RCC 7860 (cell line): ENCODE results near the gene DNAH9.

ENCODE experiments used
- DNase-seq: peaks from one replicate; pipeline ENCODE4 v3.0.0-alpha.2; 2015; ENCODE audit warnings: low spot score
- FAIRE-seq: peaks from 2 replicates; lab custom pipeline; 2012; peaks lifted over from hg19 to GRCh38; lab: Jason Lieb, UNC

The DNAH9 gene

GRCh38 chr17:11651089-11651488, 52.8 kb downstream of the DNAH9 start:
- no peak for DNase-seq
- FAIRE-seq, result no peak

- DNase-seq (no peak), FAIRE-seq (no peak)
Observed at GRCh38 chr17:11668618-11669017, 70.3 kb downstream of the DNAH9 start.

GRCh38 chr17:11671126-11671525, 72.9 kb downstream of the DNAH9 start:
- FAIRE-seq (no peak), DNase-seq (no peak)

- FAIRE-seq (no peak), DNase-seq (no peak)
Observed at GRCh38 chr17:11682646-11683045, 84.4 kb downstream of the DNAH9 start.

- DNase-seq (no peak), FAIRE-seq (no peak)
Observed at GRCh38 chr17:11690681-11691080, 92.4 kb downstream of the DNAH9 start.

- FAIRE-seq, result no peak
Observed at GRCh38 chr17:11692688-11693087, 94.4 kb downstream of the DNAH9 start.

GRCh38 chr17:11693284-11693683, 95.0 kb downstream of the DNAH9 start:
- FAIRE-seq (no peak), DNase-seq (no peak)

More at GRCh38 chr17:11692688-11693087, 94.4 kb downstream of the DNAH9 start:
- no peak for DNase-seq

- FAIRE-seq, result no peak
- DNase-seq, result no peak
Observed at GRCh38 chr17:11700668-11701067, 102.4 kb downstream of the DNAH9 start.

GRCh38 chr17:11701911-11702310, 103.6 kb downstream of the DNAH9 start:
- FAIRE-seq (no peak), DNase-seq (no peak)

- no peak for DNase-seq
- no peak for FAIRE-seq
Observed at GRCh38 chr17:11704041-11704440, 105.8 kb downstream of the DNAH9 start.

GRCh38 chr17:11705111-11705510, 106.8 kb downstream of the DNAH9 start:
- DNase-seq, result peak; percentile 79
- FAIRE-seq, result peak; percentile 95

GRCh38 chr17:11707586-11707985, 109.3 kb downstream of the DNAH9 start:
- DNase-seq (no peak), FAIRE-seq (no peak)

GRCh38 chr17:11712456-11712855, 114.2 kb downstream of the DNAH9 start:
- DNase-seq (no peak), FAIRE-seq (no peak)

GRCh38 chr17:11719203-11719602, 120.9 kb downstream of the DNAH9 start:
- DNase-seq (no peak), FAIRE-seq (no peak)

GRCh38 chr17:11719856-11720255, 121.6 kb downstream of the DNAH9 start:
- FAIRE-seq (no peak), DNase-seq (no peak)

GRCh38 chr17:11720816-11721215, 122.5 kb downstream of the DNAH9 start:
- FAIRE-seq (no peak), DNase-seq (no peak)

- DNase-seq (no peak), FAIRE-seq (no peak)
Observed at GRCh38 chr17:11730747-11731146, 132.5 kb downstream of the DNAH9 start.

- DNase-seq (no peak), FAIRE-seq (no peak)
Observed at GRCh38 chr17:11736613-11737312, 138.5 kb downstream of the DNAH9 start.

- no peak for FAIRE-seq
- no peak for DNase-seq
Observed at GRCh38 chr17:11737313-11737679, 139.0 kb downstream of the DNAH9 start.

GRCh38 chr17:11738151-11738550, 139.9 kb downstream of the DNAH9 start:
- FAIRE-seq, result no peak

GRCh38 chr17:11739351-11739750, 141.1 kb downstream of the DNAH9 start:
- FAIRE-seq, result no peak
- no peak for DNase-seq

More at GRCh38 chr17:11738151-11738550, 139.9 kb downstream of the DNAH9 start:
- no peak for DNase-seq

GRCh38 chr17:11739848-11740247, 141.6 kb downstream of the DNAH9 start:
- no peak for DNase-seq
- no peak for FAIRE-seq

- FAIRE-seq, result no peak
- no peak for DNase-seq
Observed at GRCh38 chr17:11742886-11743285, 144.6 kb downstream of the DNAH9 start.
